Left lung (tissue), 10 donors: ENCODE measurements around the gene MLPH. TPM values are rescaled to one million over a fixed set of nuclear protein-coding genes. Genes with fewer than 3 reads are reported as not detected.

Experiments used
- ATAC-seq: fragments of 200-7000 bp; cut with Tn5 transposase; one replicate; pipeline ENCODE4 v1.9.1; 2020; ENCODE audit warnings: moderate library complexity
- DNase-seq, 4 donors: peaks; one replicate each; pipeline ENCODE4 v3.0.0-alpha.2; 2013 to 2020
- H3K27ac ChIP-seq, 2 donors: fragments of 200-600 bp; sonication (generic) in 1 of 2; one replicate each; pipeline versions ENCODE4 v1.5.0 to v1.8.0; 2020 to 2021
- H3K27me3 ChIP-seq, 2 donors: fragments of 200-600 bp; sonication (generic) in 1 of 2; one replicate each; pipeline versions ENCODE4 v1.5.0 to v1.8.0; 2020 to 2021
- H3K36me3 ChIP-seq, 2 donors: fragments of 200-600 bp; sonication (generic) in 1 of 2; one replicate each; pipeline versions ENCODE4 v1.5.0 to v1.8.0; 2020 to 2021
- H3K4me1 ChIP-seq, 2 donors: fragments of 200-600 bp; one replicate each; pipeline ENCODE4 v1.8.0; 2021
- H3K4me3 ChIP-seq, 2 donors: fragments of 200-600 bp; sonication (generic) in 1 of 2; one replicate each; pipeline versions ENCODE4 v1.5.0 to v1.8.0; 2020 to 2021; ENCODE audit warnings: mild to moderate bottlenecking in 1 of 2
- H3K9me3 ChIP-seq, 2 donors: fragments of 200-600 bp; sonication (generic) in 1 of 2; one replicate each; pipeline versions ENCODE4 v1.5.0 to v1.8.0; 2020 to 2021
- CTCF ChIP-seq, 2 donors: fragments of 200-600 bp; sonication (generic) in 1 of 2; IDR thresholded peaks; one replicate each; pipeline versions ENCODE4 v1.5.0 to v1.8.0; 2021; ENCODE audit warnings: antibody characterized with exemption in 2 of 2
- intact Hi-C, 2 donors: fragments of 100-400 bp; cut with DNase I; formaldehyde crosslinking; loops; one replicate each; pipeline versions ENCODE4 v1.11.2 to v1.14.2; 2022
- polyA plus RNA-seq, 6 donors: library from polyadenylated mRNA; unstranded; fragments of 120-200 nt; gene quantifications; one replicate each; pipeline ENCODE4 v1.2.1, GENCODE V29; 2013; ENCODE audit not compliant: insufficient read length in 6 of 6
- total RNA-seq, 2 donors: library from RNA; stranded (reverse); fragmentation: NEBNext Ultra II Directional; extraction: Animal tissue kit (Norgen Biotek cat#: 25700); gene quantifications; one replicate each; pipeline ENCODE4 v1.2.1, GENCODE V29; 2021
- donor health status: DM: no; HTN: yes; CAD: no.
- donor health status: DM: no; HTN: no; CAD: no.

The MLPH gene
- total and polyA plus RNA-seq, 8 donors, result 1.9 to 296 (median 3.2) TPM

DNA sequence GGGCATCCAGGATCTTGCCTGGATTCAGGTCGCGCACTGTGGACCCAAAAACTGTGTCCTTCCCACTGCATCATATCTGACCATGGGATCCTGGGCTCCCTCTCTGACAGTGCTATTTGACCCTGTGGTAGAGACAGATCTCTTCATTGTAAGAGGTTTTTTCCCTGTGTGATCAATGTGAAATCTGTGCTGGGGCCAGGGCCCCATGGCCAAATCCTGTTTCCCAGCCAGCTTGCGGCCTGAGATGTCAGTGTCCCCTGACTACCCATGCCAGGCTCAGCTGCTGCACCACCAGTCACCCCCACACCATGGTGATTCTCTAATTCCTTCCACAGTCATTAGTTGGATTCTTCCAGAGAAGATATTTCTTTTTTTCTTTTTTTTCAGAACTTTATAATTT is 82.8 kb downstream of the MLPH start:
- intact Hi-C loops, result loop anchor here in 1 of 2 donors (5.0 kb wide), 2 partner anchors 58 to 448 kb away; no protein-coding TSS in a partner anchor
- Histone ChIP-seq H3K4me3 (no peak overlapping the region), H3K4me1 (peaks cover 4 to 13% of the 10 kb centered on the region in 2 donors), H3K9me3 (no peaks in the 10 kb centered on the region), H3K36me3 (no peaks in the 10 kb centered on the region), H3K27me3 (peaks cover 0 to under 1% of the 10 kb centered on the region in 2 donors), H3K27ac (no peak overlapping the region)
- ATAC-seq (no peak), DNase-seq (no peak)
- no peak for TF ChIP-seq CTCF (IDR thresholded peaks at IDR 0.05)

DNA sequence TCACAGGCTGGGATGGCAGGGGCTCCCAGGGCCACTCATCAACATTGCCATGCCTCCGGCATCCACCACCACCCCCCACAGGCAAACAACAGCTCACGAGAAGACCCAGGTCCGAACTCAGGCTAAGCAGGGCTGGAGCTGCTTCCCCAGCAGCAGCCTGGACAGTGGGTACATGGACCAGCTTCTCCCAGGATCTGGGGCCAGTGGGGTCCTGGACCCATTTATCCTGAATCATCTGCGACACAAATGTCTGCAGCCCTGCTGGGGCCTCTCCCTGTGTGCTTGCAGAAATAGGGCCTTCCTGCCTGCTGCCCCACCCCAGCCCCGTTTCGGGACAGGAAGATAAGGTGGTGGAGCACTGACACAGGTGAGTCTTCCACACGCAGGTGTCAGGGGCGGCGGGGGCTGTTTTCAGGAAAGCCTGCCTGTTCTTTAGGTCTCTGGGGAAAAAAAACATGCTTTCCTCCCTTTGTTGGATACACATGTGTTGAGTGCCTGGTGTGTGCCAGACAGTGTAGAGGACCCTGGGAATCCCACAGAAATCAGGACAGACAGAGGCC is 83.8 kb downstream of the MLPH start:
- Histone ChIP-seq H3K4me1 (peaks cover 4 to 17% of the 10 kb centered on the region in 2 donors), H3K27me3 (no peaks in the 10 kb centered on the region), H3K36me3 (no peaks in the 10 kb centered on the region), H3K27ac (no peak overlapping the region), H3K4me3 (no peak overlapping the region), H3K9me3 (no peaks in the 10 kb centered on the region)
- ATAC-seq, result no peak
- no peak for DNase-seq
- no peak for TF ChIP-seq CTCF (IDR thresholded peaks at IDR 0.05)
- intact Hi-C loops, result loop anchor here in 1 of 2 donors (5.0 kb wide), 2 partner anchors 59 to 449 kb away; no protein-coding TSS in a partner anchor

GRCh38 chr2:237571551-237571950 is 84.5 kb downstream of the MLPH start:
- no peak for ATAC-seq
- H3K4me3 ChIP-seq, result no peak overlapping the region
- no peak for TF ChIP-seq CTCF (IDR thresholded peaks at IDR 0.05)

DNA sequence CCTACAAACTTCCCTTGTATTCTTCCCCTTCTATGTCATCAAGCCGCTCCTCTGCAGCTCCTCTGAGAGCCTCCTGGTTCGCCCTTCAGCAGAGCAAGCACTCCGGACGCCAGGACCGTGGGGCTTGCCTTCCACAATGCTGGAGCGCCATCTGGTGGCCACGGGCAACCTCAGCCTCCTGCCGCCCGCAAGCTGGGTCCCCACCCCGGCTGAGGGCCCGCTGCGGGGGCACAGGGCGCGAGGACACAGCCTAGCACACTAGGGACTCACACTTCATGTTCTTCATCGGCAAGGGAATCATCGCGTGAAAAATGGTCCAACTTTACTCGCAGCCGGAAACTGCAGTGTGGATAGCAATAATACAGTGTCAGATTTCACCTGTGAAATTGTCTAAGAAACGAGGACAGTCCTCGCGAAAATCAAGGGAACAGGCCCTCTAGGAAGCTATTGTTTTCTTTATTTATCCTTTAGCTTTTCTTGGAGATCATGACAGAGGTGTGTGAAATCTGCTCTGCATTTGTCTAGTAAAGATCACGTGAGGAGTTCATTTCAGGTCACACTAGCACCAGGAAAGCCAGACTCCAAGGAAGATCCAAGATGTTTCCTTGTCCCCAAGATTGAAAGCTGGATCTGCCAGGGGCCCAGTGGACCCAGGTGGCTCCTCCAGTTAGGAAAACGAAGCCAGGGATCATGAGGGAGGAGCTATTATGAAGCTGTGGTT is 85.1 kb downstream of the MLPH start:
- Histone ChIP-seq H3K27ac (no peak overlapping the region), H3K27me3 (no peaks in the 10 kb centered on the region), H3K4me3 (no peak overlapping the region), H3K9me3 (no peaks in the 10 kb centered on the region), H3K36me3 (no peaks in the 10 kb centered on the region), H3K4me1 (peaks cover 4 to 17% of the 10 kb centered on the region in 2 donors)
- TF ChIP-seq CTCF (IDR thresholded peaks at IDR 0.05), result peak; percentile 95 to 98
- peak; percentile 93 for ATAC-seq
- DNase-seq, result peak; percentile 82 to 96 (median 92)
- intact Hi-C loops, result loop anchor here in 1 of 2 donors (5.0 kb wide), 2 partner anchors 60 to 450 kb away; no protein-coding TSS in a partner anchor

More at GRCh38 chr2:237571551-237571950, 84.5 kb downstream of the MLPH start:
- intact Hi-C loops, result loop anchor here in 1 of 2 donors (5.0 kb wide), 2 partner anchors 59 to 449 kb away; no protein-coding TSS in a partner anchor
- H3K27ac ChIP-seq, result no peak overlapping the region
- no peaks in the 10 kb centered on the region for H3K36me3 ChIP-seq
- peaks cover 4 to 17% of the 10 kb centered on the region in 2 donors for H3K4me1 ChIP-seq
- H3K9me3 ChIP-seq, result no peaks in the 10 kb centered on the region
- H3K27me3 ChIP-seq, result no peaks in the 10 kb centered on the region
- no peak for DNase-seq

DNA sequence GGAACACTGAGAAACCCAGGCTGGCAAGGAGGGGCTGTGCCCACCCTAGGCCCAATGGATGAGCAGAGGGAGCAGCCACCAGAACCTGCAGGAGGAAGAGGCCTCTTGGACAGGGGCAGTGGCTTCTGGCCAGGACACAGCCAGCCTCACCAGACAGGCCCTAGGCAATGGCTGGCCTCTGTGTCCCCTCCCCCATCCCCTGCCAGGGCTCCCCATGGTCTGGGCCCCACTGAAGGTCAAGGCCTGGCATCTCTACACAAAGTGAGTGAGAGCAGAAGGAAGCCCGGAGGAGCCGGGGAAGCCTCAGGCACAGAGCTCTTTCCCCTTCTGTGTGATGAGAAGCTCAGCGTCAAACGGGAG is 85.7 kb downstream of the MLPH start:
- H3K4me1 ChIP-seq, result peaks cover 4 to 17% of the 10 kb centered on the region in 2 donors
- H3K27me3 ChIP-seq, result no peaks in the 10 kb centered on the region
- H3K9me3 ChIP-seq, result no peaks in the 10 kb centered on the region
- no peaks in the 10 kb centered on the region for H3K36me3 ChIP-seq
- intact Hi-C loops, result loop anchor here in 1 of 2 donors (5.0 kb wide), 2 partner anchors 60 to 450 kb away; no protein-coding TSS in a partner anchor
- H3K27ac ChIP-seq, result no peak overlapping the region
- no peak for ATAC-seq
- no peak for DNase-seq
- no peak for TF ChIP-seq CTCF (IDR thresholded peaks at IDR 0.05)
- no peak overlapping the region for H3K4me3 ChIP-seq
